ENCODE results near the gene GPRC5C.

GPRC5C gene

DNA sequence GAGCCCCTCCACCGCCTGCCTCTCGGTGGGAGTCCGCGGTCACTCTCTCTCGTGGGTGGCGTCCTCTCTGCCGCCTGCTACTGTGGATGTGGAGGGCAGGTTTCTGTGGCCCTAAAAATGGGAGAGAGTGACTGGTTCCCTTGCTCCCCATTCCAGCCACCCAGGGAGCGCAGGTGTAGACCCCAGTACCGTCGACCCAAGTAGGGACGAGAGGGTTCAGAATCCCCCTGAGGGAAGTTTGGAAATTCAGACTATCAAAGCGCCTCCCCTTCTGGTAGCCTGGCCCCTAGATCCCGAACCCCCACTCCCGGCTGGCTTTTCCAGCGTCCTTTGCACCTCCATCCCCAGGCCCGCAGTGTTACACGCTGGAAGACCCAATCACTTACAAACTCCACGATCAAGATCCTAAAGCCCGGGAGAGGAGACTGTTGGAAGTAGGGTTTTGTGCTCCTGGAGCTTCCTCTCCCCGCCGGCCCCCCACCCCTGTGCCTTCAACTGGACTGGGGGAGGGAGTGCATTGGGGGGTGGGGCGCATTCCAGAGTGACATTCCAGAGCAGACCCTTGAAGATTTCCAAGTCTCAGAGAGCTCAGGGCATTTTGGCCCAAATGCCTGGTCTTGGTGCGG is 991 bp downstream of the GPRC5C start:
- Mint-ChIP-seq H3K4me3 (no peak overlapping the region), H3K36me3 (ENCODE audit: low read depth) (no peaks in the 10 kb centered on the region), H3K27ac (no peak overlapping the region), H3K4me1 (ENCODE audit: low read depth) (peaks cover 23% of the 10 kb centered on the region), H3K9me3 (peaks cover 4% of the 10 kb centered on the region), H3K27me3 (peaks cover 78% of the 10 kb centered on the region)
- intact Hi-C loops (cut with micrococcal nuclease), result no loop called here

DNA sequence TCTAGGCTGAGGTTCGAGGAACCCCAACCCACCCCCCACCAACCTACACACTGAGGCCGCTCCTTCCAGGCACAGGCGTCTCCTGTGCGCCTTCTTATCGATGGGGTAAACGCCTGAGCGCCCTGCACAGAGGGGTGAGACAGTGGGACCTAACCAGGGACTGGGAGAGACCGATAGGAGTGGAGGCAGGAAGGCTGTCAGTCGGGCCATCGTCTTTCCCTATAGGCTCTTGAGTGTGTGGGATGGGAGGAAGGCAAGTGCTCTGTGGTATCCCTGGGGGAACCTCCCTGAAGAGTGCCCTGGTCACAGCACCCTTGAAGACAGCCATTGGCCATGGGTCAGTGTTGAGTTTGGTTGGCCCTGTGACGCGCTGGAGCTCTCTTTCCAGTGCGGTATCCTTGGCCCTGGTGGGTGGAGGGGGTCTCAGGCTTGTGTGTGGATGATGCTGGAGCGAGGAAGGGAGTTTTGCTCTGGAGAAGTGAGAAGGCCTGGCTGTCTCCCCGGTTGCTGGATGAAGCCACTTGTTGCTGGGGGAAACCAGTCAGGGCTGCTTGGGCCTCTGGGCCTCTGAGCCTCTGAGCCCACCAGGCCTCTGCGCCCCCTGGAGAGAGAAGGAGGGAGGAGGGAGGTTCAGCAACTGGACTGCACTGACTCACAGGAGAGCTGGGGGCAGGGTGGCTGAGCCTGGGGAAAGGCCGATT is 1.7 kb downstream of the GPRC5C start:
- Mint-ChIP-seq H3K27ac (no peak overlapping the region), H3K36me3 (ENCODE audit: low read depth) (no peaks in the 10 kb centered on the region), H3K27me3 (peaks cover 73% of the 10 kb centered on the region), H3K4me1 (ENCODE audit: low read depth) (peaks cover 23% of the 10 kb centered on the region), H3K9me3 (peaks cover 11% of the 10 kb centered on the region), H3K4me3 (no peak overlapping the region)
- intact Hi-C loops (cut with micrococcal nuclease), result no loop called here

DNA sequence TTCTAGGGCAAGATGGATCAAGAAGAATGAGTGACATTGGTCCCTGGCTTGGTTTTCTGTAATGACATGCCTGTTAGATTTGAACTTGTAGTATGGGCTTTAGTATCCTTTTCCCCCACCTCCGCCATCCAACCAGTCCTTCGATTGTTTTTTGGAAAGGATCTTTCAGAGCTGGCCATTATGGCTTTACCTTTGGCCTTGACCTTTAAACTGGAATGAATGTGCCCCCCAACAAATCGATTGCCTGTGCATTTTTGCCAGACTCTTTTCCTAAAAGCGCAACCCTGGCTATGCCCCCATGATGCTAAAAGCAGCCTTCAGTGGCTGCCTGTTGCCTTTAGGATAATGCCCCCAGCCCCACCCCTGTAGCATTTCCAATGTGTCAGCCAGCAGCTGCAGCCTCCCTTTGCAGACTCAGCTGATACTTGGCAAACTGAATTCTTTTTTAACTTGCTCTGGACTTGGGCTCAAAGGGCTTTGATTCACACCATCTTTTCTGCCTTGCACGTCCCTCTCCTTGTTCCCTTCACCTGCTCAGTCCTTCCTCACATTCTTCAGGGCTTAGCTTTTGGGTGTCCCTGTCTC is 4.0 kb downstream of the GPRC5C start:
- no peak overlapping the region for H3K27ac Mint-ChIP-seq
- no peak overlapping the region for H3K4me3 Mint-ChIP-seq
- intact Hi-C loops (cut with micrococcal nuclease), result no loop called here
- H3K27me3 Mint-ChIP-seq, result peaks cover 64% of the 10 kb centered on the region
- peaks cover 21% of the 10 kb centered on the region for H3K4me1 Mint-ChIP-seq (ENCODE audit: low read depth)
- H3K9me3 Mint-ChIP-seq, result peaks cover 26% of the 10 kb centered on the region
- H3K36me3 Mint-ChIP-seq (ENCODE audit: low read depth), result peaks cover 5% of the 10 kb centered on the region

DNA sequence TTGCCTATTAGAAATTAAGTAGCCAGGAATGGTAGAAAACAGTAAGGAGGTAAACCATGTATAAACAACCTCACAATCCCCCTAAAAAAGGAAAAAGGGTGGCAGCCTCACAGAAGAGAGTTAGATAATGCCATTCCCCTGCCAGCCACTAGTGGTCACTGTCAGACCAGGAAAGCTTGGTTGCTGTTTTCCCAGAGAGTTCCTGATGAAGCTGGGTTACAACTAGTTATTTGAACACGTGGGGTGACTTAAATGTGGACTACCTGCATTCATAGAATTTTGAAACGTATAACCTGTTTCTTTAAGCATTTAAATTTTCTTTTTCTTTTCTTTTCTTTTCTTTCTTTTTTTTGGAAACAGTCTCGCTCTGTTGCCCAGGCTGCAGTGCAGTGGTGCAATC is 5.8 kb downstream of the GPRC5C start:
- Mint-ChIP-seq H3K4me1 (ENCODE audit: low read depth) (peaks cover 15% of the 10 kb centered on the region), H3K27me3 (peaks cover 53% of the 10 kb centered on the region), H3K9me3 (peaks cover 26% of the 10 kb centered on the region), H3K4me3 (no peak overlapping the region), H3K36me3 (ENCODE audit: low read depth) (peaks cover 5% of the 10 kb centered on the region), H3K27ac (no peak overlapping the region)
- intact Hi-C loops (cut with micrococcal nuclease), result no loop called here

DNA sequence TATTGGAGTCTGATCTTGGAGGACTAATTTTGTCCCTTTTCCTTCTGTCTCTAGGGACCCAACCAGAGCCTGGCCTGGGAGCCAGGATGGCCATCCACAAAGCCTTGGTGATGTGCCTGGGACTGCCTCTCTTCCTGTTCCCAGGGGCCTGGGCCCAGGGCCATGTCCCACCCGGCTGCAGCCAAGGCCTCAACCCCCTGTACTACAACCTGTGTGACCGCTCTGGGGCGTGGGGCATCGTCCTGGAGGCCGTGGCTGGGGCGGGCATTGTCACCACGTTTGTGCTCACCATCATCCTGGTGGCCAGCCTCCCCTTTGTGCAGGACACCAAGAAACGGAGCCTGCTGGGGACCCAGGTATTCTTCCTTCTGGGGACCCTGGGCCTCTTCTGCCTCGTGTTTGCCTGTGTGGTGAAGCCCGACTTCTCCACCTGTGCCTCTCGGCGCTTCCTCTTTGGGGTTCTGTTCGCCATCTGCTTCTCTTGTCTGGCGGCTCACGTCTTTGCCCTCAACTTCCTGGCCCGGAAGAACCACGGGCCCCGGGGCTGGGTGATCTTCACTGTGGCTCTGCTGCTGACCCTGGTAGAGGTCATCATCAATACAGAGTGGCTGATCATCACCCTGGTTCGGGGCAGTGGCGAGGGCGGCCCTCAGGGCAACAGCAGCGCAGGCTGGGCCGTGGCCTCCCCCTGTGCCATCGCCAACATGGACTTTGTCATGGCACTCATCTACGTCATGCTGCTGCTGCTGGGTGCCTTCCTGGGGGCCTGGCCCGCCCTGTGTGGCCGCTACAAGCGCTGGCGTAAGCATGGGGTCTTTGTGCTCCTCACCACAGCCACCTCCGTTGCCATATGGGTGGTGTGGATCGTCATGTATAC is 8.0 kb downstream of the GPRC5C start:
- peaks cover 5% of the 10 kb centered on the region for H3K36me3 Mint-ChIP-seq (ENCODE audit: low read depth)
- peaks cover 46% of the 10 kb centered on the region for H3K27me3 Mint-ChIP-seq
- intact Hi-C loops (cut with micrococcal nuclease), result no loop called here

DNA sequence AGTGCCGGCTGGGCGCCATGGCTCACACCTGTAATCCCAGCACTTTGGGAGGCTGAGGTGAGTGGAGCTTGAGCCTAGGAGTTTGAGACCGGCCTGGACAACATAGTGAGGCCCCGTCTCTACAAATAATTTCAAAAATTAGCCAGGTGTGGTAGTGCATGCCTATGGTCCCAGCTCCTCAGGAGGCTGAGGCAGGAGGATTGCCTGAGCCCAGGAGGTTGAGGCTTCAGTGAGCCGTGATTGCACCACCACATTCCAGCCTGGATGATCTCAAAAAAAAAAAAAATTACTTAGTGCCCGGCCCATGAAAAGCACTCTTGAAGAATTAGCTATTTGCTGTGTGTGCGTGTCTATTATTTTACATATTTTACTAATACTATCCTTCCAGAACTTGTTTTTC is 9.6 kb downstream of the GPRC5C start:
- Mint-ChIP-seq H3K36me3 (ENCODE audit: low read depth) (peaks cover 5% of the 10 kb centered on the region), H3K27ac (no peak overlapping the region), H3K9me3 (peaks cover 26% of the 10 kb centered on the region), H3K4me1 (ENCODE audit: low read depth) (peaks cover 51% of the 10 kb centered on the region), H3K27me3 (peaks cover 48% of the 10 kb centered on the region), H3K4me3 (no peak overlapping the region)
- intact Hi-C loops (cut with micrococcal nuclease), result no loop called here

More for the DNA sequence above, 8.0 kb downstream of the GPRC5C start:
- Mint-ChIP-seq H3K9me3 (peaks cover 26% of the 10 kb centered on the region), H3K4me1 (ENCODE audit: low read depth) (peaks cover 37% of the 10 kb centered on the region), H3K4me3 (no peak overlapping the region), H3K27ac (no peak overlapping the region)

DNA sequence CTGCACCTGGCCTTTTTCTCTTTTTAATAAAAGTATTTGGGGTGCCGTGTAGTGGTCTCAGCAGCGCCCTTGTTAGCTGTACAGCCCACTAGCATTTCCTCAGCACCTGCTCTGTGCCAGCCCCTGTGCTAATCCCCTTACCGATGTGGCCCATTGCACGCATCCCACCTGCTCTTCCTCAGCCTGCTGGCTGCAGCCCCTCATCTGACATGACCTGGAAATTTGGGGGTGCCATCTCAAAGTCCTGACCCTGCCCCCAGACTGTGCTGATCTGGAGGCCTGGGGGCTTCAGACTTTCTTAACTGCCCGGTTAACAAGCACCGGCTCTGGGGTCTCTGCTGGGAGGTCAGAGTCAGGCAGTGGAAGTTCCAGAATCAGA is 10.4 kb downstream of the GPRC5C start:
- peaks cover 48% of the 10 kb centered on the region for H3K27me3 Mint-ChIP-seq
- intact Hi-C loops (cut with micrococcal nuclease), result no loop called here
- H3K36me3 Mint-ChIP-seq (ENCODE audit: low read depth), result peaks cover 5% of the 10 kb centered on the region
- H3K9me3 Mint-ChIP-seq, result peaks cover 26% of the 10 kb centered on the region
- H3K4me3 Mint-ChIP-seq, result no peak overlapping the region
- H3K27ac Mint-ChIP-seq, result peak overlapping the region; percentile 91
- H3K4me1 Mint-ChIP-seq (ENCODE audit: low read depth), result peaks cover 59% of the 10 kb centered on the region

DNA sequence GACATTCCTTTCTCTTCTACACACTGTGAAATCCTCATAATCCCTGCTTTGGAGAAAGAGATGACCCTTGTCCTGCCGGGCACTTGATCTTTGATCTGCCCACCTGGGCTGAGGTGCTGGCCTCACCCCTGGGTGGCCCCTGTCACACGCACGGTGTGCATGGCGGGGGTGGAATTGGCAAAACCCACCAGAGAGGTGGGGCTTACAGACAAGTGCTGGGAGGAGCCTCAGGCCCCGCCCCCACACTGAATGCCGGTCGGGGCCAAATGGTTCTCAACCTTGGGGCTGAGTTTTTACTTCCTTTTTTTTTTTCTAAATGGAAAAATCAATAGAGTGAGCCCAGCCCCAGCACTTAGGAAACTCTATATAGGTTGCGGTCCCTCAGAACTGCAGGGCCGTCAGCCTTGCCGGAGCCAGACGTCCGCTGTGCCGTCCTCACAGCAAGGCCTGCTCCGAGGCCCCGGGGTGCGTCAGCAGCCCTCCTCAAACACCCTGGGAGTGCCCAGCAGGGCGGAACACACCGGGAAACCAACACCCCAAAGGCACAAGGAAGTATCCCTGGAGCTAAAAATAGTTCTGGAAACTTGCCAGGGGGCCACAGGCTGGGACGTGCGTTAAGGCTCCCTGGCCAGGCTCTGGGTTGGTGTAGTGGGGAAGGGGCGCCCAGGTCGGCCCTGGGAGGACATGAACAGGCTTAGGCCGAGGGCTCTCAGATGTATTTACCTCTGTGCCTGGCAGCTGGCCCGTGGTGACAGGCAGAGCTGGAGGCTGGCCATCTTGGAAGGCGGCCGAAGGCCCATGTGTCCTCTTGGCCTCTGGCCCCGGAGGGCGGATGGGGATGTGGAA is 11.0 kb downstream of the GPRC5C start:
- H3K4me3 Mint-ChIP-seq, result peak overlapping the region; percentile 59

DNA sequence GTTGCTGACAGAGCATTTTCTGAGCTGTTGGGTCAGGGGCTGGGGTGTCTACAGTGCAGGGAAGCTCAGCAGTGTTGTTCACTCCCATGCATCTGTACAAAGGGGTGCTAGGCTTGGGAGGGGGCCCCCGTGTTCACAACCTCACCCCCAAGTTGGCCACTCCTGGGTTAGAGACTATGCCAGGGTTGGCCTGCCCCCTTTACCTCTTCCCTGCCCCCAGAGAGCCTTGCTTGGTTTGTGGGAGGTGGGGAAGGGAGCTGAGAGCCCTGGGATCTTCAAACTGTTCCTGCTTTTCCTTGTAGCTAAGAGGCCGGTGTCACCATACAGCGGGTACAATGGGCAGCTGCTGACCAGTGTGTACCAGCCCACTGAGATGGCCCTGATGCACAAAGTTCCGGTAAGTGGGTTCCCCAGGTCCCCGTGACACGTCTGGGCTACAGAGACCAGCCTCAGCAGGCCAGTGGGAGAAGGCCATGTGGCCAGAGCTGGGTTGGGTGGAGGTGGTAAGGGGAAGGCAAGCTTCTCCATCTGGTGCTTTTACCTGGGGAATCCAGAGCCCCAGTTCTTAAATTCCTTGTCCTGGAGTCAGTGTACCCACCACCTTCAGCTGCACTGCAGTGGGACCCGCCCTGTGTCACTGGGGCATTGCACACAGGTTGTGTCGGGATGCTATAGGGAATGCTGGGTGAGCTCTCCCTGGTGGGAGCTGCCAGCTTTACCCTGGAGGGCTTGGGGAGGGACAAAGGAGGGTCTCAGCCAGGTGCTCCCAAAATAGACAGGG is 11.8 kb downstream of the GPRC5C start:
- intact Hi-C loops (cut with micrococcal nuclease), result no loop called here
- H3K4me1 Mint-ChIP-seq (ENCODE audit: low read depth), result peaks cover 63% of the 10 kb centered on the region
- H3K36me3 Mint-ChIP-seq (ENCODE audit: low read depth), result peaks cover 5% of the 10 kb centered on the region
- peaks cover 52% of the 10 kb centered on the region for H3K27me3 Mint-ChIP-seq
- H3K9me3 Mint-ChIP-seq, result peaks cover 14% of the 10 kb centered on the region
- no peak overlapping the region for H3K4me3 Mint-ChIP-seq
- H3K27ac Mint-ChIP-seq, result peak overlapping the region; percentile 91

More for the DNA sequence above, 11.0 kb downstream of the GPRC5C start:
- H3K27me3 Mint-ChIP-seq, result peaks cover 52% of the 10 kb centered on the region
- intact Hi-C loops (cut with micrococcal nuclease), result no loop called here
- H3K36me3 Mint-ChIP-seq (ENCODE audit: low read depth), result peaks cover 5% of the 10 kb centered on the region
- H3K4me1 Mint-ChIP-seq (ENCODE audit: low read depth), result peaks cover 63% of the 10 kb centered on the region
- peaks cover 22% of the 10 kb centered on the region for H3K9me3 Mint-ChIP-seq
- peak overlapping the region; percentile 91 for H3K27ac Mint-ChIP-seq

DNA sequence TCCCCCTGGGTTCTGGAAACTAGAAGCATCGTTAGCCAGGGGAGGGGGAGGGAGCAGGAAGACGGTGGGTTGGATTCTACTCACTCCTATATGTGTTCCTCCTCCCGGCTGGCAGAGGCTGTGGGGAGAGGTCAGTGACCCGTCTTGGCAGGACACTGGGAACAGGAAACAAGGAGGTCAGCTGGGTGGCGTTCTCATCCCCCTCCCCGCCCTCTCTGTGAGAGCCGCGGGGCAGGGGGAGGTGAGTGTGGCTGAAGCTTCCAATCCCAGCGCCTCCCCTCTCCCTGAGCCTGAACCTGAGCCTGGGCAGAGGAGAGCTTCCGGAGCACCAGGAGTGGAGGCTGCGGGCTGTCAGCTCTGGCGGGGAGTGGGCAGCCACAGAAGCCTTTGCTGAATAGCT is 12.5 kb downstream of the GPRC5C start:
- intact Hi-C loops (cut with micrococcal nuclease), result no loop called here
- H3K36me3 Mint-ChIP-seq (ENCODE audit: low read depth), result peaks cover 5% of the 10 kb centered on the region
- no peak overlapping the region for H3K4me3 Mint-ChIP-seq
- peak overlapping the region; percentile 91 for H3K27ac Mint-ChIP-seq
- peaks cover 8% of the 10 kb centered on the region for H3K9me3 Mint-ChIP-seq
- peaks cover 52% of the 10 kb centered on the region for H3K27me3 Mint-ChIP-seq
- H3K4me1 Mint-ChIP-seq (ENCODE audit: low read depth), result peaks cover 63% of the 10 kb centered on the region

DNA sequence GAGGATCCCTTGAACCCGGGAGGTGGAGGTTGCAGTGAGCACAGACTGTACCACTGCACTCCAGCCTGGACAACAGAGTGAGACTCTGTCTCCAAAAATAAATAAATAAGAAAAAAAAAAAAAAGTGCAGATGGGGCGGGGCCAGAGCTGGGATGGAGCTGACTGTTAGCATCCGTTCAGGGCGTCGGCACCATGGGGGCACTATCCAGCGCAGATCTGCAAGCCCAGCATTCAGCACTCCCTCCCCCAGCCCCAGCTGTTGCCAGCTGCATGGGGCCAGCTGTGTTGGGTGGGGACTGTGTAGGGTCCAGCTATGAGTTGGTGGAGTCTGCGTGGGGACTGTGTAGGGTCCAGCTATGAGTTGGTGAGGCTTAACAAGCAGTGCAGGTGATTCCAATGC is 13.3 kb downstream of the GPRC5C start:
- H3K9me3 Mint-ChIP-seq, result peaks cover 2% of the 10 kb centered on the region
- H3K4me1 Mint-ChIP-seq (ENCODE audit: low read depth), result peaks cover 58% of the 10 kb centered on the region
- H3K27ac Mint-ChIP-seq, result no peak overlapping the region
- intact Hi-C loops (cut with micrococcal nuclease), result no loop called here
- no peak overlapping the region for H3K4me3 Mint-ChIP-seq
- peaks cover 50% of the 10 kb centered on the region for H3K27me3 Mint-ChIP-seq
- peaks cover under 1% of the 10 kb centered on the region for H3K36me3 Mint-ChIP-seq (ENCODE audit: low read depth)

DNA sequence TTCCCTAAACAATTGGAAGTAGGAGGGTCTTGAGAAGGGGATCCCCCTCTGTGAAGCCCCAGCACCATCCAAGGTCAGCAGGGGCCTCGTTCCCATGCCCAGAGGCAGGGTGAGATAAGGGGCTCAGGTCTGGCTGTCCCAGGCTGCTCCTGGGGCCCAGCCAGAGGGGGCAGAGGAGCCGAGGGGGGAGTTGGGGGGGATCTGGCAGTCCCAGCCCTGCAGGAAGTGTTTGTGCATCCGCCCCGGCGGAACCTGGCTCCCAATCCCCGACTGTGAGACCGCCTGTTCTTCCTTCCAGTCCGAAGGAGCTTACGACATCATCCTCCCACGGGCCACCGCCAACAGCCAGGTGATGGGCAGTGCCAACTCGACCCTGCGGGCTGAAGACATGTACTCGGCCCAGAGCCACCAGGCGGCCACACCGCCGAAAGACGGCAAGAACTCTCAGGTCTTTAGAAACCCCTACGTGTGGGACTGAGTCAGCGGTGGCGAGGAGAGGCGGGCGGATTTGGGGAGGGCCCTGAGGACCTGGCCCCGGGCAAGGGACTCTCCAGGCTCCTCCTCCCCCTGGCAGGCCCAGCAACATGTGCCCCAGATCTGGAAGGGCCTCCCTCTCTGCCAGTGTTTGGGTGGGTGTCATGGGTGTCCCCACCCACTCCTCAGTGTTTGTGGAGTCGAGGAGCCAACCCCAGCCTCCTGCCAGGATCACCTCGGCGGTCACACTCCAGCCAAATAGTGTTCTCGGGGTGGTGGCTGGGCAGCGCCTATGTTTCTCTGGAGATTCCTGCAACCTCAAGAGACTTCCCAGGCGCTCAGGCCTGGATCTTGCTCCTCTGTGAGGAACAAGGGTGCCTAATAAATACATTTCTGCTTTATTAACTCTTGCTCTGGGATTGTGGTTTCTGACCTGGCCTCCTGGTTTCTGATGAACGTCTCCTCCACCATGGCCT is 14.9 kb downstream of the GPRC5C start:
- intact Hi-C loops (cut with micrococcal nuclease), result no loop called here
- Mint-ChIP-seq H3K36me3 (ENCODE audit: low read depth) (no peaks in the 10 kb centered on the region), H3K27me3 (peaks cover 49% of the 10 kb centered on the region), H3K27ac (peak overlapping the region; percentile 50), H3K4me1 (ENCODE audit: low read depth) (peaks cover 54% of the 10 kb centered on the region), H3K4me3 (no peak overlapping the region), H3K9me3 (no peaks in the 10 kb centered on the region)
